B cell (primary cell): ENCODE data around the gene TIMM8A.

Source experiments
- EZH2 ChIP-seq: IDR thresholded peaks from 2 replicates; pipeline ENCODE4 v1.6.1; 2012; ENCODE audit warnings: borderline replicate concordance, low read depth, mild to moderate bottlenecking, moderate library complexity, low read length; ENCODE audit not compliant: insufficient read depth, poor library complexity, severe bottlenecking
- TF ChIP-seq, protein P1 (sequence below): fragments of 200-600 bp; IDR thresholded peaks from one replicate; pipeline ENCODE4 v1.8.0; 2022; ENCODE audit warnings: antibody characterized with exemption, mild to moderate bottlenecking

- TF ChIP-seq, protein P1, sequence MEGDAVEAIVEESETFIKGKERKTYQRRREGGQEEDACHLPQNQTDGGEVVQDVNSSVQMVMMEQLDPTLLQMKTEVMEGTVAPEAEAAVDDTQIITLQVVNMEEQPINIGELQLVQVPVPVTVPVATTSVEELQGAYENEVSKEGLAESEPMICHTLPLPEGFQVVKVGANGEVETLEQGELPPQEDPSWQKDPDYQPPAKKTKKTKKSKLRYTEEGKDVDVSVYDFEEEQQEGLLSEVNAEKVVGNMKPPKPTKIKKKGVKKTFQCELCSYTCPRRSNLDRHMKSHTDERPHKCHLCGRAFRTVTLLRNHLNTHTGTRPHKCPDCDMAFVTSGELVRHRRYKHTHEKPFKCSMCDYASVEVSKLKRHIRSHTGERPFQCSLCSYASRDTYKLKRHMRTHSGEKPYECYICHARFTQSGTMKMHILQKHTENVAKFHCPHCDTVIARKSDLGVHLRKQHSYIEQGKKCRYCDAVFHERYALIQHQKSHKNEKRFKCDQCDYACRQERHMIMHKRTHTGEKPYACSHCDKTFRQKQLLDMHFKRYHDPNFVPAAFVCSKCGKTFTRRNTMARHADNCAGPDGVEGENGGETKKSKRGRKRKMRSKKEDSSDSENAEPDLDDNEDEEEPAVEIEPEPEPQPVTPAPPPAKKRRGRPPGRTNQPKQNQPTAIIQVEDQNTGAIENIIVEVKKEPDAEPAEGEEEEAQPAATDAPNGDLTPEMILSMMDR, result no peak
- TF ChIP-seq EZH2, result no peak
Observed at GRCh38 chrX:101348452-101349192, at the start of gene TIMM8A.
